Measurements from ENCODE around the gene GRAP2.

The GRAP2 gene

DNA sequence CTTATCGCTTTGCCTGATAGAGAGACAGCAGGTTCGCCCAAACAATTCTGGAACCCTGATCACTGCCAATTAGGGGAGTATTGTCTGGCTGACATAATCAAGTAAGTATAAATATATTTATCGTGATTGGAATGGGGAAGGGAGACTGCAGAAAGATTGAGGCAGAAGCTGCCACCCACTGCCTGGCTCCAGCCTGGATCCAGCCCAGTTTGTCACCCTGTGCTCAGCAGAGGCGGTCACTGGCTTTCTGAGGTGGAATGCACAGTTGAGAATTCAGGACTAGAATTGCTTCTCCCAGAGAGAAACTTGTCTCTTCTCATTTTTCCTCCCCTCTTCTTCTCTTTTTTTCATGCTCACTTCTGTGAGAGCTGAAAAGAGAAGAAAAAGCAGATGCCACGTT lies 25.9 kb downstream of the GRAP2 start:
- DNase-seq: no peak

DNA sequence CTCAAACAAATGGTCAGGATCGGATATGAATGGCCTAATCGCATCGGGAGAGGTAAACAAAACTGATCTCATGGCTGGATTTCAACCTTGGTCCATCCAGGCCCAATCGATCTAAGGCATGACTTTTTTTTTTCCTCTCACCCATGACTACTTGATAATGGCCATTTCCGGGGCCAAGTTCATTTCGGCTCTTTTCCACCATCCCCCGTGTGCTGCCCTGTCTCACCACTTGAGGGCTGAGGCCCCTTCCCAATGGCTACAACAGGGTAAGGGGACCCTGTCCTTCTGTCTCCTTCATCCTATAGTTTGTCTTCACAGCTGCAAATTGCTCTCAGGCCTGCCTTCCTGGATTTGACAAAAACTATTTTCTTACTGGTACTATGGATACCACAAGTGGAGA lies 26.7 kb downstream of the GRAP2 start:
- no peak for DNase-seq

DNA sequence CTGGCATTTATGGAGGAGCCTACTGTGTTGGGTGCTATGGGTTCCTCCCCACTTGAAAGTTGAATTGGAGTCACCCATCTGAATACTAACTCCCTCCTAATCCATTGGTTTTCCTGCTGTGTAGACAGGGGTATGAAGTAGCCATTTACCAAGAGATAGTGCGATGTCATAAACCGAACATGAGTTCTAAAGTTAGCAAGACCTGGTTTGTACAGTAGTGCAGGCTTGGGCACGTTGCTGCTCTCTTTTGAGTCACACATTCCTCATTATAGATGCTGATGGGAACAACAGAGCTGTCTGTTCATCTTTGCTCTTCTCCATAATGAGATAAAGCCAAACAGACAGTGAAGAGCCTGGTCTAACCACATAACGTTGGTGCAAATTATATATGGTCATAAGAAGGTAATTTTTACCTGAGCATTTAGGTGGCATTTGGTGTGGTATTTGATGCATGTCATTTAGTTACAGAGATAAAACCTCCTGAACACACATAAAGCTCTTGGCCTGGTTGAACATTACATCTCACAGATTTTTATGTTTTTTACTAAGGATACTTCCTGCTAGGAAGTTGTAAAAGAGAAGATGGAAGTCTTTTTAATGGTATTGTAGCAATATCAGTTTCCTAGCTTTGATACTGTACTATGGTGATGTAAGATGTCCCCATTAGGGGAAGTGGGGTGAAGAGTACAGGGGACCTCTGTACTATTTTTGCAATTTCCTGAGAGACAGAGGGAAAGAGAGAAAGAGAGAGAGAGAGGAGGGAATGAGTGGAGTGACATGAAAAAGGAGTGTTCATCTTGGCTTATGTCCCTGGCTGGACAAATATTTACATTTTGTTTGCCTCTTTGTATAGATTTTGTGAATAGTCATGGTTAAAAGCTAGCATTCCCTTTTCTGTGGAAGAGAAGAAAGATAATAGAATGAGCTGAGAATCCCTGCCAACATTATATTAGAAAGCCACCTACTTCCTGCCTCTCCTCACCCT lies 27.9 kb downstream of the GRAP2 start:
- no peak for DNase-seq

DNA sequence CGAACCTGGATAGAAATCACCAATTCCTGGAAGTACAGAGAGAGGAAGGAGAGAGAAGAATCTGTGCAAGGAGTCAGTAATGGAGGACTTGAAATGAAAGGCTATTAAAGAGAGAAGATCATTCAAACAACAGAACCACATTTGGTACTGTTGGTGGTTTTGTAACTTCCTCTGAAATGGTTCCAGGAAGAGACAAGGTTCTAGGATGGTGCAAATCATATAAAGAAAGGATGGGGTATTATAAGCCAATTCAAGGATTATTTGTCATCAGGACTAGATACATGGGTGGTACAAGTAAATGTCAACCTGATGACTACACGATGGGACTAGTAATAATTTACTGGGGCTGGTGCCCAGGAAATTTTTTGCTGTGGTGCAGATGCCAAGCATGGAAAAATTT lies 30.4 kb downstream of the GRAP2 start:
- no peak for DNase-seq

DNA sequence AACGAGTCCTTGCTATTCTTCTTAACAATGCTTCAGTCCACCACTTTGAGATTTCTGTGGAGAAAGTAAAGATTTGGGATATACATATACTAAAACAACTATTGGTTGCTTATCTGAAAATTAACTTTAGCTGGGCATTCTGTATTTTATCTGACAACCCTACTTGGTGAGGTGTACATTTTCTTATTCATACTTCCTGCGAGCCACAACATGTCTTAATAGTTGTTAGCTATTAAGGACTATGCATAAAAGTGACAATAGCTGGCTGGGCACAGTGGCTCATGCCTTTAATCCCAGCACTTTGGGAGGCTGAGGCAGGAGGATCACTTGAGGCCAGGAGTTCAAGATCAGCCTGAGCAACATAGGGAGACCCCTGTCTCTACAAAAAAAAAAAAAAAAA lies 31.3 kb downstream of the GRAP2 start:
- no peak for DNase-seq

DNA sequence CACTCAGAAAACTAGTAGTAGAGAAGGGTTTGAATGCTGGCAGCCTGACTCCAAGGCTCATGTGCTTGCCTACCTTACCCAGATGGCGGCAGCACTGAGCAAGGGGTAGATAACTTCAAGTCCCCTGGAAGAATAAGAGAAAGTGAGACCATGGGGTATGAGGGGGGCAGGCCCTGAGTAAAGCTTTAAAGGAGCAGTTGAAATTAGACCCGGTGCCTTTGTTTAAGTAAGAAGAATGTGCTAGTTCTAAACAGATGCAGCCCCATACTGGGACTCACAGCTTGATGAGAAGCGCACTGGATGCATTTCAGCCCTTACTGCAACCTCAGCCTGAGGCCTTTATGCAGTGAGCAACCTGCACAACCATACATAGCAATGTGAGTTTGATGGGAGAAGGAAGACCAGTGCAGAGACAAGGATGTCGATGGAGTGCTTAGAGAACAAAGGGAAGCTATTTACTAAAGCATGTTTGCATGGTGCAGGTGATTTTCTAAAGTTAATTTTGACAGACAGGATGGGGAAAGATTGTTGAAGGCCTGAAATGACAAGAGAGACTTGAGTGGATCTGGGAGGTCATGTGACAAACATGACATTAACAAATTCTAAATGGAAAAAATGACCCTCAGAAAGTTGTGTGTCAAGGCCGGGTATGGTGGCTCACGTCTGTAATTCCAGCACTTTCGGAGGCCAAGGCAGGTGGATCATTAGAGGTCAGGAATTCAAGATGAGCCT lies 32.2 kb downstream of the GRAP2 start:
- DNase-seq: no peak

DNA sequence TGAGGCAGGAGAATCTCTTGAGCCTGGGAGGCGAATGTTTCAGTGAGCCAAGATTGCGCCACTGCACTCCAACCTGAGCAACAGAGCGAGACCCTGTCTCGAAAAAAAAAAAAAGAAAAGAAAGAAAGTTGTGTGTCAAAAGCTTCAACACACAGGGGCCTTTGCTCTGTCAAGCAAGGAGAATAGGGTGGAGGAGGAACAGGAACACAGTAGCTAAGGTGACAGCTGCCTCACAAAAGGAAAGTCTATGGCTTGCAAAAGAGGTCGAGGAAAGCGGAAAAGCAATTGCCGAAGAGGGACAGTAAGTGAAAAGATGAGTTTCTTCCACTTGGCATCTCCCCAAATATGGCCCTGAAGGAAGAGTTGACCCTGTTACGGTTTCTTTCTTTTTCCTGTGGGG lies 32.9 kb downstream of the GRAP2 start:
- no peak for DNase-seq

DNA sequence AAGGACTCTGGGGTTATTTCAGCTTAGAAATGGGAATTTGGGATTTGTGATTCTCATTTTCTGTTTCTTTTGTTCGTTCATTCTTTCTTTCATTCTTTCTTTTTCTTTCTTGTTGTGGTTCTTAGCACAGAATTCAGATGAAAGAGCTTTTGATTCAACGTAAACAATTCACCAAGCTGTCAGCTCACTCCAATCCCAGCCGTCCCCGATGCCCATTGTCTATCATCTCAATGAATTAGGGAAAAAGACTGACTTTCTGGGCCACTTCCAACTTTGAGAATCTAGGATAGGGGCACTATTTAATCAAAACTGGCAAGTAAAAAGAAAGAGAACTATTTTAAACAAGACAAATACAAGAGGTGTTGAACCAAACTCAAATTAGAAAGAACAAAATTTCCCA lies 34.2 kb downstream of the GRAP2 start:
- DNase-seq: no peak

DNA sequence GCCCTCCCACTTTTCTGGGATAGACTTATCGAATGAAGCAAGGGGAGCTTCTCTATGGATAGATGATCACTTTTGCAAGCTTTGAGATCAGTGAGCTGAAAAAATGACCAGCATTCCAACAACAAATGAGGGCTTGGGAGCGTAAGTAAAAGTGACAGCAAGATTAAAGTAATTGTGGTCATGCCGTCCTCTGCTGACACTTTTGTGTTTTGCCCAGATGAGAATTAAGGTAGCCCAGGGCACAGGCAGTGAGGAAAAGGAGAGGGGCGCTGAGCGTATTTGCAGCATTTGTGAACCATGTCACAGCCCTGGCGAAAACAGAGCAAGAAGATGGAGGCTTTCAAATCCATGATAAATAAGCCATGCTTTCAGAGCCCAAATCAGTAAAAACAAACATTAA lies 34.7 kb downstream of the GRAP2 start:
- DNase-seq: no peak

DNA sequence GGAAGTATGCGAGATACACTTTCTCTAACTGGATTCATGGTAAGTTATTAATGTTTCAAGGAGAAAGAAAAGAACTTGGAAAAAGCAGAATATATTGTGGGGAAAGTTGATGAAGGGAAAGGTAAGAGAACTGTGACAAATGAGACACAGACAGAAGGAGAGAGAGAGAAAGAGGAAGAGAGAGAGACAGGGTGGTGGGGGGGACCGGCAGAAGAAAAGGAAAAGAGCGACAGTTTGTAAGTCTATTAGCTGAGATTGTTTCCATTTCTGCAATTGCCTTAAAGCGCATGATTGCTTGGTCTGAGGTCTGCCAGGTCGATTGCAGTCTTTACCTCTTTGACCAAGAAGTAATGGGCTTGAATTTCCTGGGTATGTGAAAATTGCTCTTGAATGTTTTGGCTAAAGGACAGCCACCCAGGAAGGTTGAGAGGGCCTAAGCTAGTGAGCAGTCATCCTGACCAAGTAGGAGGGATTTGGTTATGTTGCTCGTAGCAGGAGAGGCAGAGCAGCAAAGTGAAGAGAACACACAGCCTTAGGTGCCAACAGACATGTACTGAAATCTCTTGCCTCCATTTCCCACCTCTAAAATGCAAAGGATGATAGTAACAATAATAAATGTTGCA lies 35.8 kb downstream of the GRAP2 start:
- no peak for DNase-seq

DNA sequence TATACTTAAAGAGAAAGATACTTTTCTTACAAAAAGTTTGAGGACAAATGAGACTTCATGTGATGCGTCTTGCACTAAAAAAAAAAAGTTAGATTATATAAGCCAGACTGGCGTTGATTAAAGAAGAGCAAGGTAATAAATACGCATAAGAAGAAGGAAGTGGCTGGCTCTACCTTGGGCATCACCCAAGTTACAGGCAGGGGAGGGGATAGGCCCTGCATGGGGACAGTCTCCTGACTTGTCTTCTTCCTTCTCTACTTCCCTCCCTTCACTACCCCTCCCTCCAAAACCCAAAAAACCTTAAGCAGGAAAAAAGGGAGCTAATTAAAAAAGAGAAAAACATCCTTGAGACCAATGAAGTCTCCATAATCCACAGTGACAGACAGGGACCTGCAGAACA lies 37.0 kb downstream of the GRAP2 start:
- no peak for DNase-seq

DNA sequence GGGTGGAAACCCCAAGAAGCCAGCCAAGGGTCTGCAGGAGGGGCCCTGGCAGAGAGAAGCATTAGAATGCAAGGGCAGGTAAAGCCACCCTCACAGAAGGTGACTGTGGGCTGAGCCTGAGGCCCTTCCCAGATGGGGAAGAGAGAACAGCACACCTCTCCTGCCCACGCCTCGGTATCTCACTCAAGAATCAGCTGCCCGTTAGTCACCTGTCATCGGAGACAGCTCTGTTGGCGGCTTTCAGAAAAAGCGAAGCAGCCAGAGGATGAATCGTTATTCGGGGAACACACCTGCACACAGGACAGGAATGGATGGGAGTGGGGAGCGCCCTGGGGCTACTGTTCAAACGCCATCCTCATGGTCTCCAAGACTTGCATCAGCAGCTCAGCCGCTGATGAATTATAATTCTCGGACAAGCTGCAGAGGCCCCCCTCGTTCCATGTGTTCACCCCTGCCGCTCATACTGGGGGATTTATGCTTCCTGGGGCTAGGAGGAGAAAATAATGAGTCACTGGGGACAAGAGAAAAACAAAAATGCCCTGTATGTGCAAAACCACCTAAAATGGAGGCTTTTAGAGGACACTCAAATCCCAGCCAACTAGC lies 37.7 kb downstream of the GRAP2 start:
- no peak for DNase-seq

DNA sequence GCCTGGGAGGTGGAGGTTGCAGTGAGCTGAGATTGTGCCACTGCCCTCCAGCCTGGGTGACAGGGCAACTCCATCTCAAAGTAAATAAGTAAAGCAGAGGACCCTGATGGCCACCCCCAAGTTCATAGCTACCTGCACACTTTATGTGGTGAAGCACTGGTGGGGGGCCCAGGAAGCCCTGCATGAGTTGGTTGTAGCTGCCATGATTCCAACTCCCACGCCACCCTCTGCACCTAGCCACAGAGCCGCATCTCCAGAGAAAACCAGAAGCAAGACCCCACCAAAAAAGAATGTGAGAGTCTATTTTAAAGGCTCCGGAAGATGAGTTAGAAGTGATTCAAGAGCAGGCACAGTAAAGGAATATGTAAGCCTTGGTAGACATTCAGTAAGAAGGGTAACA lies 38.9 kb downstream of the GRAP2 start:
- DNase-seq: no peak

DNA sequence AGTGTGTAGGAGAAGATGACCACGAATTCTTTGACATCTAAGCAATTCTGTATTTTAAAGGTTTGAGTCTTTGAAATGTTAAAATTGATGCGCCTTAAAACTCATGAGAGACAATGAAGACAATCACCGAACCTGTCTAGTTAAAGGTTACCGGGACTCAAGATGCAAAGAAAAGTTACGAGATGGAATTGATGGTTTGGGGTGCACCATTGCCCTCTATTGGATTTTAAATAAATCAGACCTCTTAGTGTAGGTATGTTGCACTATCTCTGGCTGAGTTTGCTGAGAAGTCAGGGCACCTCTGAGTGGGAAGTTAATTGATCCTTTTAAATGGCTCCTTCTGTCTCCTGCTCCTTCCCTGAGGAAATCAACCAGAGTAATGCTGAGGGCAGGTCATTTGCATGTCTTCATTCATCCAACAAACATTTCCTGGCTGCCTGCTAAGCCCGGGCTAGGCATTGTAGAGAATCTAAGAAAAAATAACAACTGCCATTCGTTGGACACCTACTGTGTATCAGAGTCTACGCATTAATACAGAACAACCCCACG lies 39.9 kb downstream of the GRAP2 start:
- DNase-seq: no peak

DNA sequence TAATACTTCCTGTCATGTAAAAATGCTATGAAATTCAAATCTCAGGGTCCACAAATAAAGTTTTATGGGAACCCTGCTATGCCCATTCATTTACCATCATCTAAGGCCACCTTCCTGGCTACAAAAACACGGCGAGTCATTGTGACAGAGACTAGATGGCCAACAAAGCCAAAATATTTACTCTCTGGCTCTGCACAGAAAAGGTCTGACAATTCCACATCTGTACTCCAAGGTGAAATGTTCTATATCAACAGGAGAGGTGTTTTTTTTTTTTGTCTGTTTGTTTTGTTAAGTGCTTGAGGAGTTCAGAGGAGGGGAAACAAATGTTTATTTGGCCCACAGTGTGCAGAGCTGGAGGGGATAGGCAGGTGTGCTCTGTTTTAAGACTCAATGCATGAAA lies 40.7 kb downstream of the GRAP2 start:
- DNase-seq: no peak

DNA sequence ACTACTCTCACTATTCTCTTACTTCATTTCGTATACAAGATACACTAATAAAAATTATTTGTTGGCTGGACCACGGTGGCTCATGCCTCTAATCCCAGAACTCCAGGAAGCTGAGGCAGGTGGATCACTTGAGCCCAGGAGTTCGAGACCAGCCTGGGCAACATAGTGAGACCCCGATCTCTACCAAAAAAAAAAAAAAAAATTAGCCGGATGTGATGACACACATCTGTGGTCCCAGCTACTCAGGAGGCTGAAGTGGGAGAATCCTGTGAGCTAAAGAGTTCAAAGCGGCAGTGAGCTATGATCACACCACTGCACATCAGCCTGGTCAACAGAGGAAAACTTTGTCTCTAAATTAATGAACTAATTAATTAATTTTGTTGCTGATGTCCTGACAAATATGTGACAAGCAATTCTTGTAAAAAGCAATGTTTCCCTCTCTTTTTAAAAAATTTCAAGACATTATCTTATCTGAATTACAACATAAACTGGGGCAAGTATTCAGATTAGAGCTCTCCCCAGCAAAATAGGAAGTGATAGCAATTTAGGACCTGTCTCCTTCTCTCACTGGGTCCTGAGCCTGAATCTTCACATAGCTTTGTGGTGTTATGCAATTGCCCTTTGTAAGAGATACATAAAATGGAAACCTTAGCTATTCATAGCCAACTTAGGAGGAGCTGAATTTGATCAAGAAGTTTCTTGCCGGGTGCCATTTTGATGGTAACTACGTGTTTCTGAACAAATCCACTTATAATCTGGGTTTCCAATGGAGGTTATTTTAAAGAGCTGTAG lies 41.8 kb downstream of the GRAP2 start:
- no peak for DNase-seq

DNA sequence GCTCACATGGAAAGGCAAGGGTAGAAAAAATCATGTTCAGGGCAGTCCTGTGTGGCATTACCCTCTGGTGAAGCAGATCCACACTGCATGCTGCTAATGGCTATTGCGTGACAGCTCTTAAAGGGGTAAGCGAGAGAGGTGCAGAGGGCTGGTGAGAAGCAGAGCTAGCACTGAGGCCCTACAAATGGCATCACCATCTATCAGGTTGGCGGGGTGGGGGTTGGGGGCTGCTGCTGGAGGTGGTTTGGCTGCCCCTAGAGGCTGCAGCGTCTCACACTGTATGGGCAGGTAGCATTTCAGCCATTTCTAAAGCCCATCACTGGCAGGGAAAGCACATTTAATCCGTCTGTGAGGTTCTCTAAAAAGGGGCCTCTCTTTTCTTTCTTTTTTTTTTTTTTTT lies 42.5 kb downstream of the GRAP2 start:
- DNase-seq: no peak

DNA sequence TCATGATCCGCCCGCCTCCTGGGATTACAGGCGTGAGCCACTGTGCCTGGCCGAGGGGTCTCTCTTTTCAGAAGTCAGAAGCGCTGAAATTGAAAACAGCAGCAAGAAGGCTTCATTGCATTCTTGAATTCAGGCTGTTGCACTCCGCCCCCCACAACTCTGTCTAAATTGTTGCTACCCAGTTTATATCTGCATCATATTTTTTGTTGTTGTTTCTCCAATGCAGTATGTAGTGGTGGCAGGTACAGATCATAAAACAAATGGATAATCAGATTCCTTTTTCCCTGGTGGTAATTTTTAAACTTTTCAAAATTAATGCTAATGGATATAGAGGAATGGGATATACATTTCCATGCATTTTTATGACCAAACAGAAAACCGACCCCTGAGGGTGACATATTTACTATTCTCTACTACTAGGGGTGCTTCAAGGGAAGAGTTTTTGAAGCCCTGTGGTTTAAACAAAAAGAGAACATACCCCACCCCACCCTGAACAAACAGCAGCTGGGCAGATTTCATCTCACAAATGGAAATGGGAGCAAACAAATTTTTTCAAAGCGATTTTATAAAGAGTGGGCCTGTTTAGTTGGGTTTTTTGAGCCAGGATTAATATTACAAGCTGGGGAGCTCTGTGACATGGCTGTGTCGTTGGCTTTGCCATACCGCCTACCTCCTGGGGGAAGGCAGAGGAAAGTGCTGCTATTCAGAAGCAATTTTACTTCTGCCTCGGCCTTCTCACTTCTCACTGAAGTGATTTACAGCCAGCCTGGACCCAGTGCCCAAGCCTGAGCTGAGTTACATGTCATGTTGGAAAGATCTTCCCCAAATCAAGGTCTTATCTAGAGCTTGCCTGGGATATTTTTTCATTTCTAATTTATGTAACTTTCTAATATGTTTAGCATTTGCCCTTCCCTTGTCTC lies 43.3 kb downstream of the GRAP2 start:
- no peak for DNase-seq

DNA sequence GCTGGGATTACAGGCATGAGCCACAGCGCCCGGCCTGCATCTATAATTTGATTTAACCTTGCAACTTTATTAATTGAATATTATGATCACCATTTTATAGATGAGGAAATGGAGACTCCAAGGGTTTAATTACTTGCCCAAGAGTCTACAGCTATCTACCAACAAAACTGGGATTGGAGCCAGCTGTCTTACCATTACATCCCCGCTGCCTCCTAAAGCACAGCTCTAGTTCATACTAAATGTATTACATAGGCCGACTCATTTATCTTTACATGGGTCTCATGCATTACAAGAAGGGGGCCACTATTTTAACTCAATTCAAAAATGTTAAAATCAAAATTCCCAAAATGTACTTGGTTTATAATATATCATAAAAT lies 45.2 kb downstream of the GRAP2 start:
- no peak for DNase-seq

DNA sequence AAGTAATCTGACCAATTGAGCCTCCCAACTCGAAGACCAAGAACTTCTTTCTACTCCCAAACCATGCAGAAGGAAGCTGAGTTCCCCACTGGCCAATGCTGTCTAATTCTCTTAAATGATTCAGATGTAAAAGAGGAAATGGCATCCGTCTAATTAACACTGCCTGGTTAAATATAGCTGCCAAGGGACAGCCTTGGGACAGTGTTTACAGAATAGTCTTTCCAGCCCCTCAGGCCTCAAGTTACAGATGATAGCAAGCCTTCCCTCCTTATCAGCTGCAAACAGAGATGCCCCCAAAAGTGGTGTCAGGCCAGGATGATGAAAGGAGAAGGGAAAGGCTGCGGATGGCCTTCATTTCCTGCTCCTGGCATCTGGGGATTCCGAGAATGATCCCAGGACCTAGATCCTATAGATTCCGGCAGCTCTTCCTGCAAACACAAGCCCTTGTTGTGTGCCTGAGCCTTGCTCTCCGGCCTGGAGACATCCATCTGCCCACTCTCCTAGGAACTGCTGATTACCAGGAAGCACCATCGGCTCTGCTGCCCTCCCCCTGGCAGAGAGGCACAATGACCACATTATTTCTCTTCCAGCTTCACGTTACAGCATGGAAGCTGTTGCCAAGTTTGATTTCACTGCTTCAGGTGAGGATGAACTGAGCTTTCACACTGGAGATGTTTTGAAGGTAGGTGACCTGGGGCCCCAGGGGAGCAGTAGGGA lies 45.8 kb downstream of the GRAP2 start:
- DNase-seq: no peak

Data from NCI-H1694 (cell line).